ENCODE results near the gene ACSL4.
"Not testable (repeated sequence)": the region's sequence is repeated elsewhere in the genome, so short reads cannot be mapped to it uniquely, and the experiment has no call there.

ACSL4 gene

DNA sequence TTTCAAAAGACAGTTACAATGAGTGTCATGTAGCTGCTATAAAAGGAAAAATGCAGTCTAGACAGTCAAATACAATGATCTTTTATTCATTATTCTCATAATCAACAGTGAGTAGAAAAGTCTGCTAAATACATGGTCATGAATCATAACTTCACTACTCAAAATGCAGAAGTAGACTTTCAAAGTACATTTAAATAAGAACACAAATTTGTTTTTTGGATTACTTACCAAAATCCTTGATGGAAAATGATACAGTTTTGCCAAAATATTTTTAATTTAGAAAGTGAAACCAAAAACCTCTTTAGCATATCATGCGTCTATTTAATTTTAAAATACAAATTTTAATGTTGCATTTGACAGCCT, 4.9 kb downstream of the ACSL4 start:
- DNase-seq: no peak

GRCh38 chrX:109724971-109725370, 8.1 kb downstream of the ACSL4 start:
- not testable (repeated sequence) for DNase-seq

- no peak for DNase-seq
Observed at GRCh38 chrX:109720947-109721346, 12.1 kb downstream of the ACSL4 start.

GRCh38 chrX:109719264-109719663, 13.8 kb downstream of the ACSL4 start:
- DNase-seq: no peak

DNA sequence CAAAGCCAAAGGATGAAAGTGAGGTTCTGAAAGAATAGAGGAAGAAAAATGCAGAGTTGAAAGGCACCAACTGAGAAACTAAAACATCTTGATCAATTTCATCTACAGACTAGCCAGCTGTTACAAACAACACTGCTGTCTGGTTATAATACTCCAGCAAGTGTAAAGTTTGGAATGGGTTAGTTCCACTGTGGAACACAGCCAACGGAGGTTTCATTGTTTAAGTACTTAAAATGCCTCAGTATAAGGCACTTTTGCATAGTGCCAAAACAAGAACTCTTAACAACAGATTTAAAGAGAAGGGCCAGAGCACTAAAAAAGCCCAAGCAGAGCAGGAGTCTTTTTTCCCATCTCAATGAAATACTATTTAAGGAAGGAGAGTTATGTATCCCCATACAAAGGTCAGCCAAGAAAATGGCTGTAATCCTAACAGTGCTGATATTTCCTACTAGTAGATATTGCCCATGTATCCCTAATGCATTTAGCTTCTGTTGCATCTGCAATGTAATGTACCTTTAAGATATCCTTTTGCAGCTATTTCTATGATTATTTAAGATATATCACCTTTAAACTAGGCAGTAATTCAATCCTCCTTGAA, 16.5 kb downstream of the ACSL4 start:
- DNase-seq: no peak

DNA sequence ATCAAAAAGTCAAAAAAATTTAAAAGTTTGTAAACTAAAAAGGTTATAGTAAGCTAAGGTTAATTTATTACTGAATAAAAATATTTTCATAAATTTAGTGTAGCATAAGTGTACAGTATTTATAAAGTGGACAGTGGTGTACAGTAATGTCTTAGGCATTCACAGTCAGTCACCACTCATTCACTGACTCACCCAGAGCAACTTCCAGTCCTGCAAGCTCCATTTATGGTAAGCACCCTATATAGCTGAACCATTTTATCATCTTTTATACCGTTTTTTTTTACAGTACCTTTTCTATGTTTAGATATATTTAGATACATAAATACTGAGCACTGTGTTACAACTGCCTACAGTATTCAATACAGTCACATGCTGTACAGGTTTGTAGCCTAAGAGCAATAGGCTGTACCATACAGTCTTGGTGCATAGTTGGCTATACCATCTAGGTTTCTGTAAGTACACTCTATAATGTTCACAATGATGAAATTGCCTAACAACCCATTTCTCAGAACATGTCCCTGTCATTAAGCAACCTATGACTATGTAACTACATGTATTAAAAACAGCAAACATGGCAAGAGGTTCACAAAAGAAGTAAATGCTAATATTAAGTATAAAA, 18.6 kb downstream of the ACSL4 start:
- peak; percentile 89 for DNase-seq

DNA sequence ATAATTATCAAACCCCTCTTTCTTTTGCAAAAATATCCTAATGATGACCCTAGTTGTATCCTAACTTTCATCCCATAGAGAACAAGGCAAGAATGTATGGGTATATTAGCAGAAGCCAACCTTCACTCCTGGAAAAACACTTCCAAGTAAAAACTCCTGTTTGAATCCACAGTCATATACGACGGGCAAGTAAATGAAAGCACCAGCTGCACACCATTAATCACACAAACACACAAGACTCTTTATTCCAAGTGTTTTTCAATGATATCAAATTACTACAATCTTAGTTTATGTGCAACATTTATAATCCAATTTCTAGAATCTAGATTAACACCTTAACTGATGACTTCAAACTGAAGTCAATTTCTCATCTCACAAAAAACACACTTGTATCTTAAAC, 22.9 kb downstream of the ACSL4 start:
- DNase-seq: no peak

GRCh38 chrX:109709129-109709631, 23.9 kb downstream of the ACSL4 start:
- peak; percentile 45 for DNase-seq

DNA sequence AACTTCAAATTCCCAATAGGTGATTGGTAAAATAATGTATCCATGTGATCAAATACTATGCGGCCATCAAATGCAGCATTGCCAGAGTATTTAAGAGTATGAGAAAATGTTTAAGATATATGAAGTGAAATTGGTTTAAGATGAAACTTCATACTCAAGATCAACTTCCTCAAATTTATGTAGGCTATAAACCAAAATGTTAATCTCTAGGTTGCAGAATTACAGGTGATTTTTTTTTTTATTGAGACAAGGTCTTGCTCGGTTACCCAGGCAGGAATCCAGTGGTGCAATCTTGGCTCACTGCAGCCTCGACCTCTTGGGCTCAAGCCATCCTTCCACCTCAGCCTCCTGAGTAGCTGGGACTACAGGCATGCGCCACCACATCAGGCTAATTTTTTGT, 25.3 kb downstream of the ACSL4 start:
- DNase-seq: no peak

GRCh38 chrX:109707319-109707718, 25.7 kb downstream of the ACSL4 start:
- DNase-seq: no peak

GRCh38 chrX:109704563-109704962, 28.5 kb downstream of the ACSL4 start:
- DNase-seq: no peak

GRCh38 chrX:109697855-109698254, 35.2 kb downstream of the ACSL4 start:
- no peak for DNase-seq

DNA sequence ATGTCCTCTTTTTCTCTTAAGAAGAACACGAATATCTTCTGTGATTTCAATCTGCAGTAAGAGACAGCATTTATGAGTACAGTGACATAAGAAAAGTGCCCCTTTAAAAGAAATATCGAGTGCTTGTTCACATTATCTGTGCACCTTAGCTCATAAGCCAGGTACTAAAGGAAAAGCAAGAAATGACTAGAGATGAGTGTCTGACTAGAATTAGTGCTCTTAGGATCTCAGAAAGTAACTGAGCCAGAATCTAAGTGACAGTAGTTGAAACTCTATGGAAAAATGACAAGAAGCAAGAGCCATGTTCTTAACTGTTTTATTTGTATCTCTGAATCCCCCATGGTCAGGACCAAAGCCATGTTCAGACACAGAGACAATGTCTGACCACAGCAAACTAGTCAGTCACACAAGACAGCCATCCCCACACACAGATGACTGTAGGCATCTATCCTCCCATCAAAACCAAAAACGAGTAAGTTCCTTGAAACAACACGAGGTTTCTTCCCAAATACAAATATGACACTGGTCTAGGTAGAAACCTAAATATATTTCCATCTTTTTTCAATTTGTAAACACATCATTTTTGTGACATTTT, 36.8 kb downstream of the ACSL4 start:
- DNase-seq: no peak

GRCh38 chrX:109695637-109696036, 37.4 kb downstream of the ACSL4 start:
- DNase-seq: no peak

- DNase-seq: no peak
Observed at GRCh38 chrX:109691752-109692151, 41.3 kb downstream of the ACSL4 start.

GRCh38 chrX:109691277-109691676, 41.8 kb downstream of the ACSL4 start:
- DNase-seq: no peak

DNA sequence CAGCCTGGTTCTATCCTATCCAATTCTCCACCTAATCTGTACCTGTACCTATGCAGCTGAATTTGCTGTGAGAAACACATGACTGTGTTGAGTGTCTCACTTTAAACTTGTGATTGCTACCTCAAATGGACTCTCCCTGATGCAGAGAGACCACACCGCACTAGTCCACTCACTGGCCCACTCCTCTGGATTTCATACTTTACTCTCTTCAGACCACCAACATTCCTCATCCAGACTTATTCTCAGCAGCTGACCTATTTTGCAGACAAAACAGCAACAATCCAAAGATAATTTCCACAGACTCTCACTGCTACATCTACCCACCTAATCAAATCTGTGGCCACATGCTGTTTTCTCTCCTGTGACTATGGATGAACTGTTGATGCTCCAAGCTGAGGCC, 45.2 kb downstream of the ACSL4 start:
- no peak for DNase-seq

- no peak for DNase-seq
Observed at GRCh38 chrX:109685656-109686078, 47.4 kb downstream of the ACSL4 start.

GRCh38 chrX:109684136-109684535, 48.9 kb downstream of the ACSL4 start:
- peak; percentile 10 for DNase-seq

DNA sequence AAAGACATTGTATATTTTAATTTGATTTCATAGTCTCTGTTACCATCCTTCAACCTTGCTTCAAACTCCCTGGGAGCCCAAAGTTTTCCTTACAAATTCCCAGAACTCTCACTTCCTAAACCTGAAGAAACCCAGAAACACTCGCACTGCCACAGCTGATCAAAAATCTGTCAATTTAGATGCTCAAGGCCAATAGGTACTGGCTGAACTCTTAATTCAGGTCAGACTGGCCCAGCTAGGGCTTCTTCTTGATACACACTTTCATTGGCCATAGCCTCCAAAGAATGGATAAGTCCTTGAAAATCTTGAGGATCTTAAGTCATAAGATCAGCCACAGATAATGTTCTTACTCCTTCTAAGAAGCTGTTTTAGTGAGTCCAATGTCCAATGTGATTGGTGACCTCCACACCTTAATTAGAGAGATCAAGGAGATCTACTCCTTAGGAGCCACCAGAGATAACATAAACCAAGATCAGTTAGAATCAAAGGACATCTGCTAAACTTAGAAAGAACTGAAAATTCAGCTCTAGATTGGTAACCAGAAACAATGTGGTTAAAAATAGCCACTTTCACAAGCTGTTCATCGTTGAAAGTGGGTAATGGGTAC, 51.5 kb downstream of the ACSL4 start:
- no peak for DNase-seq

DNA sequence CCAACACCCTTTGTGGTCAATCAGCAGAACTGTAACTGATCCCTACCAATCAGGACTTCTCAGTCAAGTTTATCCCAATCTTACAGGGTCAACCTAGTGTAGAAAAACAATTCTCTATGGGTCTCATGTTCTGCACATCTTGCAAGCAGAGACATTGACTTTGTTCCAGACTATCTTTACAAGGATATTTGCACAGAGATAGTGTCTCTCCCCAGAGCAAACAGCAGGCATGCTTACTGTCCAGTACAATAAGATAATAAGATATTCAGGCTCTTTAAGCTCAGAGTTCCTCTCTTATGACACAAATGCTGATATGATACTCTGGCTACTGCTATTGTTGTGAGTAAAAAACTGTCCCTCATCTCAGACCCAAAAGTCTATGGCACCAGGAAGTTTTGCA, 53.2 kb downstream of the ACSL4 start:
- no peak for DNase-seq

GRCh38 chrX:109672239-109672638, 60.8 kb downstream of the ACSL4 start:
- DNase-seq: no peak

DNA sequence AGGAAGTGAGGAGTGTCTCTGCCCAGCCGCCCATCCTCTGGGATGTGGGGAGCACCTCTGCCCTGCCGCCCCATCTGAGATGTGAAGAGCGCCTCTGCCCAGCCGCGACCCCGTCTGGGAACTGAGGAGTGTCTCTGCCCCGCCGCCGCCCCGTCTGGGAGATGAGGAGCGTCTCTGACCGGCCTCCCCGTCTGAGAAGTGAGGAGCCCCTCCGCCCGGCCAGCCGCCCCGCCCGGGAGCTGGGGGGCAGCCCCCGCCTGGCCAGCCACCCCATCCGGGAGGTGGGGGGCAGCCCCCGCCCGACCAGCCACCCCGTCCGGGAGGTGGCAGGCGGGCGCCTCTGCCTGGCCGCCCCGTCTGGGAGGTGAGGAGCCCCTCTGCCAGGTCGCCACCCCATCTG, 61.9 kb downstream of the ACSL4 start:
- not testable (repeated sequence) for DNase-seq

GRCh38 chrX:109667986-109668385, 65.1 kb downstream of the ACSL4 start:
- DNase-seq: no peak

Measured in fibroblast of skin of back (primary cell).